Activated naive CD4-positive, alpha-beta T cell treated with anti-CD3 and anti-CD28 coated beads for 36 hours (primary cell): ENCODE measurements around the gene RIC8B. TPM values are rescaled to one million over a fixed set of nuclear protein-coding genes. Genes with fewer than 3 reads are reported as not detected.
"Not testable (repeated sequence)": the region's sequence is repeated elsewhere in the genome, so short reads cannot be mapped to it uniquely, and the experiment has no call there.

Experiments used
- CTCF ChIA-PET: fragments of 350-600 bp; sonication (Branson Sonifier 250); formaldehyde crosslinking; loops from one replicate; lab custom pipeline; 2021; ENCODE audit warnings: antibody characterized with exemption; lab: Charles Lee
- DNase-seq: peaks from one replicate; pipeline ENCODE4 v3.0.0-alpha.2; 2020
- H3K27ac Mint-ChIP-seq: one replicate; pipeline ENCODE4 v1.8.0; 2021; ENCODE audit warnings: mild to moderate bottlenecking, mixed read lengths
- H3K27me3 Mint-ChIP-seq: one replicate; pipeline ENCODE4 v1.8.0; 2021; ENCODE audit warnings: low read depth, mixed read lengths
- H3K36me3 Mint-ChIP-seq: one replicate; pipeline ENCODE4 v1.8.0; 2021; ENCODE audit warnings: low read depth, mixed read lengths
- H3K4me1 Mint-ChIP-seq: one replicate; pipeline ENCODE4 v1.8.0; 2021; ENCODE audit warnings: low read depth, mixed read lengths
- H3K4me3 Mint-ChIP-seq: one replicate; pipeline ENCODE4 v1.8.0; 2021; ENCODE audit warnings: mild to moderate bottlenecking, moderate library complexity, mixed read lengths
- H3K9me3 Mint-ChIP-seq: one replicate; pipeline ENCODE4 v1.8.0; 2021; ENCODE audit warnings: mixed read lengths
- intact Hi-C: fragments of 100-400 bp; cut with micrococcal nuclease; formaldehyde crosslinking; loops from one replicate; pipeline ENCODE4 v1.15.1; 2023
- total RNA-seq, 2 experiments: library from RNA; stranded (reverse); gene quantifications; one replicate each; pipeline ENCODE4 v1.2.3, GENCODE V29; 2021

The RIC8B gene
- total RNA-seq, 2 experiments from 2014 or later = 7.3 to 8.1 TPM

DNA sequence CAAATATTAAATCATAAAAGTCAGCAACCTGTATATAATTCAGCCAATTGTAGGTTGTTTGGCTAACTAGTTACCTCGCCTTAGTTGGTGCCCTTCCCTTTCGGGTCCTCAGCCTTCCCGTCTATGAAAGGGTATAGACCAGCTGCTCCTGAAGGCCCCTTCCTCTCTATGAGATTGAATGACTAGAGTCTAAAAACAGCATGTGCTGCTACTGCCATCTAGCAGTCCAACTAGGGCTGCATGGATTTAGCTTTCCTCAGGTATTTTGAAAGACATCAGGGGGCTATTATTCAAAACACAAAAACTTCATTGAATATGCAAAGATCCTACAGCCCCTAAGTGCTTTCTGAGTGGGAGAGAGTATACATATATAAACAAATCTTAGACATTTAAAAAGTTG lies 144.3 kb downstream of the RIC8B start:
- DNase-seq = peak; percentile 31
- peaks cover 5% of the 10 kb centered on the region for H3K27me3 Mint-ChIP-seq
- intact Hi-C loops = loop anchor here (2.0 to 10.0 kb wide), 3 partner anchors 78 to 334 kb away; partner anchors contain the start of gene RFX4
- no peak overlapping the region for H3K27ac Mint-ChIP-seq
- CTCF ChIA-PET = interaction anchor here (0.5 to 1.7 kb wide), 11 partner anchors 14 to 577 kb away, joined by 3 to 5 read pairs (median 3); partner anchors contain the start of gene POLR3B
- peaks cover 14% of the 10 kb centered on the region for H3K4me1 Mint-ChIP-seq
- H3K36me3 Mint-ChIP-seq = no peaks in the 10 kb centered on the region
- no peak overlapping the region for H3K4me3 Mint-ChIP-seq
- H3K9me3 Mint-ChIP-seq = peaks cover 1% of the 10 kb centered on the region

DNA sequence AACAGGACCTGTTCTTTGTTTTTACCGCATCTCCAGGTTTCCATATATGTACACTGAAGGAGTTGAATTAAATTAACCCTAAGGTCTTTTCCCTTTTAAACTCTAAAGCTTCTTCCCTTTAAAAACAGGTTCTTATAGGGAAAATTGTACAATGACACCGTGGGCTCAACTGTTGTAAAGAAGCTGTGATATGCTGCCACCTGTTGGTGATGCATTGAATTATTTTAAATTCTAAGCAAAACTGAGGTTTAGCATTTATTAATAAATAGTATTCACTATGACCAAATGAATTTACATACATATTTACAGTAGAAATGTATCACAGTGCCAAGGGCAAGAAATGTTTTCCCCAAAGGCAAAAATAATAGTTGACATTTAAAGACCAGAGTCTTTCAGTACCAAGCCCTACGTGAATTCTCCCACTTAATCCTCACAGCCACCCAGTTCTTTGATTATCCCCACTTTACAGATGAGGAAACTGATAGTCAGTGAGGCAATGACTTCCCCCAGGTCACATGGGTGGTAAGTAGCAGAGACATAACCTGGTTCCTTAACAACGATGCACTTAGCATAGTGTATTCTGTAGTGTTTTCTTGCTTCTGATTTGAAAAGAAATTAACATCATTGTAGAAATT lies 145.5 kb downstream of the RIC8B start:
- peak; percentile 23 for DNase-seq
- no peaks in the 10 kb centered on the region for H3K36me3 Mint-ChIP-seq
- intact Hi-C loops = loop anchor here (1.0 to 10.0 kb wide), 9 partner anchors 79 to 693 kb away; partner anchors contain the start of genes POLR3B and RFX4
- peaks cover 5% of the 10 kb centered on the region for H3K9me3 Mint-ChIP-seq
- H3K27me3 Mint-ChIP-seq = peaks cover 5% of the 10 kb centered on the region
- CTCF ChIA-PET = interaction anchor here (0.6 to 2.5 kb wide), 16 partner anchors 11 to 1010 kb away, joined by 3 to 10 read pairs (median 4); no protein-coding TSS in a partner anchor
- no peak overlapping the region for H3K27ac Mint-ChIP-seq
- H3K4me1 Mint-ChIP-seq = peaks cover 8% of the 10 kb centered on the region
- H3K4me3 Mint-ChIP-seq = no peak overlapping the region

DNA sequence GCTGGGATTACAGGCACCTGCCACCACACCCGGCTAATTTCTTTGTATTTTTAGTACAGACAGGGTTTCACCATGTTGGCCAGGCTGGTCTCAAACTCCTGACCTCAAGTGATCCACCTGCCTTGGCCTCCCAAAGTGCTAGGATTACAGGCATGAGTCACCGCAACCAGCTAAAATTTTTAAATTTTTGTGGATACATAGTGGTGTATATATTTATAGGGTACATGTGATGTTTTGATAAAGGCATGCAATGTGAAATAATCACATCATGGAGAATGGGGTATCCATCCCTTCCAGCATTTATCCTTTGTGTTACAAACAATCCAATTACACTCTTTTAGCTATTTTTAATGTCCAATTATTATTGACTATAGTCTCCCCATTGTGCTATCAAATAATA lies 147.5 kb downstream of the RIC8B start:
- not testable (repeated sequence) for DNase-seq, H3K36me3 Mint-ChIP-seq, H3K27me3 Mint-ChIP-seq, H3K4me1 Mint-ChIP-seq, H3K9me3 Mint-ChIP-seq, H3K4me3 Mint-ChIP-seq, H3K27ac Mint-ChIP-seq
- intact Hi-C loops = loop anchor here (2.0 to 5.0 kb wide), 2 partner anchors 180 to 695 kb away; no protein-coding TSS in a partner anchor
- CTCF ChIA-PET = interaction anchor here (0.6 to 2.5 kb wide), 4 partner anchors 82 to 564 kb away, joined by 3 to 10 read pairs (median 3); partner anchors contain the start of gene POLR3B

DNA sequence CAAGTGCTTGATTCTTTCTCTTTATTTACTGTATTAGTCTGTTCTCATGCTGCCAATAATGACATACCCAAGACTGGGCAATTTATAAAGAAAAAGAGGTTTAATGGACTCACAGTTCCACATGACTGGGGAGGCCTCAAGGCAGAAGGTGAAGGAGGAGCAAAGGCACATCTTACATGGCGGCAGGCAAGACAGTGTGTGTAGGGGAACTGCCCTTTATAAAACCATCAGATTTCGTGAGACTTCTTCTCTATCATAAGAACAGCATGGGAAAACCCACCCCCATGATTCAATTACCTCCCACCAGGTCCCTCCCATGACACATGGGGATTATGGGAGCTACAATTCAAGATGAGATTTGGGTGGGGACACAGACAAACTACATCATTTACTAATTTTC lies 149.1 kb downstream of the RIC8B start:
- intact Hi-C loops = loop anchor here (5.0 kb wide), 1 partner anchor 179 kb away; no protein-coding TSS in a partner anchor
- H3K4me3 Mint-ChIP-seq, H3K9me3 Mint-ChIP-seq, H3K27me3 Mint-ChIP-seq, DNase-seq, CTCF ChIA-PET, H3K36me3 Mint-ChIP-seq, H3K27ac Mint-ChIP-seq, H3K4me1 Mint-ChIP-seq: not testable (repeated sequence)

DNA sequence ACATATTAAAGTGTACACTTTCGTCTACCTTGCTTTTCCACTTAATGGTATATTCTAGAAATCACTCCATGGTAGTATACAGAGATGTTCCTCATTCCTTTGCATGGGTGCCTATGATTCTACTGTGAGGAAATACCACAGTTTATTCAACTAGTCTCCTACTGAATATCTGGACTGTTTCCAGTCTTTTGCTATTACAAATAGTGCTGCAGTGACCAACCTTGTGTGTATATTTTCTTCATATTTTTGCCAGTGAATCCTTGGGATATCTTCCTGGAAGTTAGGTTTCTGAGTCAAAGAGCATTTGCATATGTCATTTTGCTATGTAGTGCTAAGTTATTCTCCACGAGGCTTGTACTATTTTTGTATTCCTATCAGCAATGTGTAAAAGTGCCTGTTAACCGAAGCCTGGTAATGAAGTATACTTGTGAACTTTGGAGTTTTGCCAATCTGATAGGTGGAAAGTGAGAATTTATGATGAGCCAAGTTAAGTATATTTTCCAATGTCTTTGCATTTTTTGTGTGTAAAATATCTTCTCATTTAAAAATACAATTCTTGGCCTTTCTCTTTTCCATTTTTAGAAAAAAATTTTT lies 149.9 kb downstream of the RIC8B start:
- H3K27ac Mint-ChIP-seq = no peak overlapping the region
- CTCF ChIA-PET = interaction anchor here (0.7 kb wide), 1 partner anchor 62 kb away, joined by 3 read pairs; no protein-coding TSS in a partner anchor
- peaks cover 5% of the 10 kb centered on the region for H3K9me3 Mint-ChIP-seq
- DNase-seq = no peak
- no peak overlapping the region for H3K4me3 Mint-ChIP-seq
- peaks cover 6% of the 10 kb centered on the region for H3K27me3 Mint-ChIP-seq
- no peaks in the 10 kb centered on the region for H3K4me1 Mint-ChIP-seq
- no peaks in the 10 kb centered on the region for H3K36me3 Mint-ChIP-seq
- intact Hi-C loops = loop anchor here (5.0 kb wide), 1 partner anchor 178 kb away; no protein-coding TSS in a partner anchor

DNA sequence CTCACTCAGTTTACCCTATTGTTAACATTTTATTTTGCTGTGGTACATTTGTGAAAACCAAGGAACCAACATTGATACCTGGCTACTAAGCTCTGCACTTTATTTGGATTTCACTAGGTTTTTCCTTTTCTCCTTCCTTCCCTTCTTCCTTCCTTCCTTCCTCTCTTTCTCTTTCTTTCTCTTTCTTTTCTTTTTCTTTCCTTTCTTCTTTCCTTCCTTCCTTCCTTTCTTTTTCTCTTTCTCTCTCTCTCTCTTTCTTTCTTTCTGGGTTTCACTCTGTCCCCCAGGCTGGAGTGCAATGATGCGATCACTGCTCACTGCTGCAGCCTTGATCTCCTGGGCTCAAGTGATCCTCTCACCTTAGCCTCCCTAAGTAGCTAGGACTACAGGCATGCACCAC lies 152.2 kb downstream of the RIC8B start:
- no peak for DNase-seq
- no peaks in the 10 kb centered on the region for H3K4me1 Mint-ChIP-seq
- H3K9me3 Mint-ChIP-seq = peaks cover 5% of the 10 kb centered on the region
- H3K4me3 Mint-ChIP-seq = no peak overlapping the region
- intact Hi-C loops = no loop called here
- H3K27ac Mint-ChIP-seq = no peak overlapping the region
- no peaks in the 10 kb centered on the region for H3K36me3 Mint-ChIP-seq
- peaks cover 10% of the 10 kb centered on the region for H3K27me3 Mint-ChIP-seq
- CTCF ChIA-PET = interaction anchor here (0.5 kb wide), 1 partner anchor 540 kb away, joined by 3 read pairs; no protein-coding TSS in a partner anchor

DNA sequence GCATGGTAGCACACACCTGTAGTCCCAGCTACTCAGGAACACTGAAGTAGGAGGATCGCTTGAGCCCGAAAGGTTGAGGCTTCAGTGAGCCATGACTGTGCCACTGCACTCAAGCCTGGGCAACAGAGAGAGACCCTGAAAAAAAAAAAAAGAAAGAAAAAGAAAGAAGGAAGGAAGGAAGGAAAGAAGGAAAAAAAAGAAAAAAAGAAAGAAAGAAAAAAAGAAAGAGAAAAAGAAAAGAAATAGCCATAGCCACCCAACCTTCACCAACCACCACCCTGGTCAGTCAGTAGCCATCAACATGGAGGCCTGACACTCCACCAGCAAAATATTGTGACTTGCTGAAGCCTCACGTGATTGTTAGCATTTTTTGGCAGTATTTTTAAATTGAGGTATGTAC lies 159.8 kb downstream of the RIC8B start:
- no peak for DNase-seq
- H3K36me3 Mint-ChIP-seq = no peaks in the 10 kb centered on the region
- no peaks in the 10 kb centered on the region for H3K9me3 Mint-ChIP-seq
- H3K27me3 Mint-ChIP-seq = peaks cover 7% of the 10 kb centered on the region
- no peaks in the 10 kb centered on the region for H3K4me1 Mint-ChIP-seq
- no peak overlapping the region for H3K27ac Mint-ChIP-seq
- CTCF ChIA-PET = interaction anchor here (0.7 kb wide), 1 partner anchor 196 kb away, joined by 3 read pairs; no protein-coding TSS in a partner anchor
- intact Hi-C loops = no loop called here
- no peak overlapping the region for H3K4me3 Mint-ChIP-seq

Other genes with a start within 250 kb of the RIC8B start
- not detected for gene RFX4, start 191.7 kb upstream of the RIC8B start, total RNA-seq
- 10 to 100 TPM; 29.1 to 30.4 TPM for gene TMEM263, start 181.2 kb downstream of the RIC8B start, total RNA-seq
- gene MTERF2, start 212.5 kb downstream of the RIC8B start, total RNA-seq = 1 to 10 TPM; 5.2 to 6.5 TPM